HEK293T (cell line): ENCODE results near the gene KCNA4.

ENCODE experiments used
- BHLHE40 ChIP-seq: fragments of 450-650 bp; IDR thresholded peaks from 2 replicates; pipeline ENCODE4 v1.6.1; 2016; ENCODE audit warnings: mild to moderate bottlenecking, moderate library complexity, borderline replicate concordance
- CTBP1 ChIP-seq: fragments of 450-650 bp; IDR thresholded peaks from 2 replicates; pipeline ENCODE4 v1.6.1; 2016; ENCODE audit warnings: borderline replicate concordance
- ELF4 ChIP-seq: fragments of 450-650 bp; IDR thresholded peaks from 2 replicates; pipeline ENCODE4 v1.6.1; 2017; ENCODE audit warnings: antibody characterized with exemption
- FOXA1 ChIP-seq: fragments of 450-650 bp; IDR thresholded peaks from 2 replicates; pipeline ENCODE4 v1.6.1; 2016; ENCODE audit warnings: mild to moderate bottlenecking
- FOXK2 ChIP-seq: fragments of 450-650 bp; IDR thresholded peaks from 2 replicates; pipeline ENCODE4 v1.6.1; 2016; ENCODE audit warnings: mild to moderate bottlenecking
- LEF1 ChIP-seq: fragments of 450-650 bp; IDR thresholded peaks from 2 replicates; pipeline ENCODE4 v1.6.1; 2017; ENCODE audit warnings: mild to moderate bottlenecking, borderline replicate concordance
- PKNOX1 ChIP-seq: fragments of 450-650 bp; IDR thresholded peaks from 2 replicates; pipeline ENCODE4 v1.6.1; 2016
- SP1 ChIP-seq: fragments of 450-650 bp; IDR thresholded peaks from 2 replicates; pipeline ENCODE4 v1.6.1; 2017
- SUZ12 ChIP-seq: fragments of 450-650 bp; IDR thresholded peaks from 2 replicates; pipeline ENCODE4 v1.6.1; 2016; ENCODE audit warnings: mild to moderate bottlenecking
- TARDBP ChIP-seq: fragments of 450-650 bp; IDR thresholded peaks from 2 replicates; pipeline ENCODE4 v1.6.1; 2016
- ZNF384 ChIP-seq: fragments of 450-650 bp; IDR thresholded peaks from 2 replicates; pipeline ENCODE4 v1.6.1; 2016

- TF ChIP-seq ELF4 (no peak), BHLHE40 (no peak), CTBP1 (no peak), FOXK2 (no peak), TARDBP (no peak), LEF1 (no peak), PKNOX1 (no peak), SUZ12 (no peak), FOXA1 (no peak), ZNF384 (no peak), SP1 (no peak)
Observed at GRCh38 chr11:30015725-30016412, 961 bp downstream of the KCNA4 start.
